Liver (tissue), 3 donors: ENCODE data around the gene TRIO.

ENCODE experiments used
- CTCF ChIP-seq: fragments of 150-350 bp; IDR thresholded peaks from 2 replicates; pipeline ENCODE4 v1.5.1; 2017; ENCODE audit warnings: improper control_type of control experiment, low read depth, low read length; ENCODE audit not compliant: missing input control
- FOXA1 ChIP-seq: IDR thresholded peaks from 2 replicates; pipeline ENCODE4 v1.6.1; 2016; ENCODE audit warnings: antibody characterized with exemption
- RAD21 ChIP-seq, 2 donors: IDR thresholded peaks; 2 replicates each; pipeline ENCODE4 v1.6.1; 2016; ENCODE audit warnings: antibody characterized with exemption in 2 of 2, mild to moderate bottlenecking in 2 of 2
- REST ChIP-seq: IDR thresholded peaks from 2 replicates; pipeline ENCODE4 v1.6.1; 2016; ENCODE audit warnings: antibody characterized with exemption, mild to moderate bottlenecking
- SP1 ChIP-seq: IDR thresholded peaks from 2 replicates; pipeline ENCODE4 v1.6.1; 2018; ENCODE audit warnings: antibody characterized with exemption, mild to moderate bottlenecking
- TAF1 ChIP-seq: conservative IDR thresholded peaks from 2 replicates; pipeline ENCODE4 v1.6.1; 2016; ENCODE audit warnings: antibody characterized with exemption, mild to moderate bottlenecking
- TF ChIP-seq, protein P1 (sequence below): IDR thresholded peaks from 2 replicates; pipeline ENCODE4 v1.6.1; 2016; ENCODE audit warnings: antibody characterized with exemption
- donor health status: healthy.
- donor health status: healthy.

DNA sequence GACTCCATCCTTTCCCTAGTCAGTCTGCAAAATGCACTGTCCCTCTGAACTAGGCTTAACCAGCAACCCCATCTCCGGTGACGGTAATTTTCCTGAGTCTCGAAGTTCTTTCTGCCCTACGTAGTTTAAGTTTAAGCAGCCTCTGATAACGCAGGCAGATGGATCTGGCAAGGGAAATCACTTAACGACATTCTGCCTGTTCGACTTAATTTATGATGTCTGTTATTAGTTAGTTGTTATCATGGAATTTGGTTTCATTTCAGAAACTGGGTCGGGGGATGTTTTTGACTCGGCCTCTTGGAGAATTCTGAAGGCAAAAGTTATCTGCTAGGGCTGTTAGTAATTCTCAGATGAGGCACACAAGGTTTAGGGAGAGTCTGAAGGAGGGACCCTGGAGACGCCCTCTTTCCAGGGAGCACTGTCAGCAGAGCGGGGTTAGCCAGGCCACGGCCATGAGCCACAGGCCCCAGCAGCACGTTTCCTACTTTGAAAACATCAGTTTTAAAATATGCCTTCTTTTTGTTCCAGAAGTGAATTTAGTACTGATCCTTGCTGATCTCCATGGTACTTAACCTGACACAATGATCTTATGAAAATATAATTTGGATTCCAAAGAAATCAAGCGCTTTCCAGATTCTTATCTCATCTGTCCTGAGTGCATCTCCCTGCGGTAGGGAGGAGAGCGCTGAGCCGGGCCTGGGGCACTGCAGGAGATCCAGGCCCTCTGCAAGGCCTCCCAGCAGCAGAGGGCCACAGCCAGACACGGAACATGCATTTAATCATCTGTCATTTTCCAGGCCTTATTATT is 267.5 kb downstream of the TRIO start:
- no peak for TF ChIP-seq CTCF
- TF ChIP-seq SP1 = no peak
- TF ChIP-seq, protein P1, sequence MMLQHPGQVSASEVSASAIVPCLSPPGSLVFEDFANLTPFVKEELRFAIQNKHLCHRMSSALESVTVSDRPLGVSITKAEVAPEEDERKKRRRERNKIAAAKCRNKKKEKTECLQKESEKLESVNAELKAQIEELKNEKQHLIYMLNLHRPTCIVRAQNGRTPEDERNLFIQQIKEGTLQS = no peak
- no peak for TF ChIP-seq RAD21 (IDR thresholded peaks at IDR 0.05)
- no peak for TF ChIP-seq FOXA1
- TF ChIP-seq REST = no peak
- no peak for TF ChIP-seq TAF1
